Measurements from ENCODE around the gene OLIG2.

- TF ChIP-seq CTCF (conservative IDR thresholded peaks at IDR 0.05; ENCODE audit: low read length) (no peak), EZH2phosphoT487 (IDR thresholded peaks at IDR 0.05; ENCODE audit: borderline replicate concordance, low read depth, low read length) (no peak)
These were observed 3.3 kb upstream of the OLIG2 start for GRCh38 chr21:33022489-33022827.

Data from OCI-LY7 (cell line).